HepG2 (cell line): ENCODE results near the gene COA3. TPM values are rescaled to one million over a fixed set of nuclear protein-coding genes. Genes with fewer than 3 reads are reported as not detected.

Source experiments
- CBFB ChIP-seq: sonication (generic); formaldehyde crosslinking; IDR thresholded peaks from 2 replicates; pipeline ENCODE4 v1.4.0; 2020; ENCODE audit warnings: missing genetic modification reagents
- ELF3 ChIP-seq: IDR thresholded peaks from 2 replicates; pipeline ENCODE4 v1.6.1; 2016; ENCODE audit warnings: missing genetic modification reagents, missing compliant biosample characterization
- ETV5 ChIP-seq: IDR thresholded peaks from 2 replicates; pipeline ENCODE4 v1.6.1; 2018; ENCODE audit warnings: missing biosample characterization, missing genetic modification reagents, inconsistent platforms, borderline replicate concordance
- ETV6 ChIP-seq: sonication (generic); formaldehyde crosslinking; conservative IDR thresholded peaks from 2 replicates; pipeline ENCODE4 v1.4.0; 2020; ENCODE audit warnings: missing genetic modification reagents
- FOXK1 ChIP-seq: sonication (generic); formaldehyde crosslinking; IDR thresholded peaks from 2 replicates; pipeline ENCODE4 v1.4.0; 2020; ENCODE audit warnings: low read depth, missing genetic modification reagents, borderline replicate concordance
- GATAD1 ChIP-seq: IDR thresholded peaks from 2 replicates; pipeline ENCODE4 v1.6.1; 2016; ENCODE audit warnings: missing genetic modification reagents, missing compliant biosample characterization
- GRHL1 ChIP-seq: sonication (generic); formaldehyde crosslinking; conservative IDR thresholded peaks from 2 replicates; pipeline ENCODE4 v1.8.0; 2022; ENCODE audit warnings: missing genetic modification reagents
- HNF4A ChIP-seq: sonication (generic); formaldehyde crosslinking; IDR thresholded peaks from 2 replicates; pipeline ENCODE4 v1.4.0; 2020; ENCODE audit warnings: missing genetic modification reagents
- KDM3A ChIP-seq: IDR thresholded peaks from 2 replicates; pipeline ENCODE4 v1.6.1; 2018; ENCODE audit warnings: low read depth, missing compliant biosample characterization
- LCORL ChIP-seq, 2 experiments: fragments of 450-650 bp in 1 of 2; sonication (generic) in 1 of 2; formaldehyde crosslinking in 1 of 2; IDR thresholded peaks; 2 replicates each; pipeline versions ENCODE4 v1.5.0 to v1.6.1; 2017 to 2020; ENCODE audit warnings: antibody characterized with exemption in 1 of 2, missing genetic modification reagents in 1 of 2
- MAF1 ChIP-seq: sonication (generic); formaldehyde crosslinking; IDR thresholded peaks from 2 replicates; pipeline ENCODE4 v1.5.0; 2020; ENCODE audit warnings: missing genetic modification reagents, borderline replicate concordance
- MZF1 ChIP-seq: sonication (generic); formaldehyde crosslinking; IDR thresholded peaks from 2 replicates; pipeline ENCODE4 v1.8.1; 2023; ENCODE audit warnings: mild to moderate bottlenecking, missing genetic modification reagents, borderline replicate concordance
- NFIB ChIP-seq: sonication (generic); formaldehyde crosslinking; IDR thresholded peaks from 2 replicates; pipeline ENCODE4 v1.9.0; 2021; ENCODE audit warnings: missing genetic modification reagents, mild to moderate bottlenecking, borderline replicate concordance
- RCOR2 ChIP-seq: IDR thresholded peaks from 2 replicates; pipeline ENCODE4 v1.6.1; 2016; ENCODE audit warnings: missing biosample characterization, missing genetic modification reagents
- RFX3 ChIP-seq: IDR thresholded peaks from 2 replicates; pipeline ENCODE4 v1.6.1; 2016; ENCODE audit warnings: missing biosample characterization, missing genetic modification reagents
- SMC3 ChIP-seq: IDR thresholded peaks from 2 replicates; pipeline ENCODE4 v1.6.1; 2011; ENCODE audit warnings: low read length, improper control_type of control experiment
- STAT5B ChIP-seq: sonication (generic); formaldehyde crosslinking; IDR thresholded peaks from 2 replicates; pipeline ENCODE4 v1.4.0; 2020; ENCODE audit warnings: missing genetic modification reagents
- TCF7L2 ChIP-seq: IDR thresholded peaks from 2 replicates; pipeline ENCODE4 v1.6.1; 2011; ENCODE audit warnings: mild to moderate bottlenecking, low read depth, low read length, moderate library complexity
- THAP11 ChIP-seq: IDR thresholded peaks from 2 replicates; pipeline ENCODE4 v1.6.1; 2016; ENCODE audit warnings: missing biosample characterization, missing genetic modification reagents
- ZFY ChIP-seq: sonication (generic); formaldehyde crosslinking; IDR thresholded peaks from 2 replicates; pipeline ENCODE4 v1.4.0; 2020; ENCODE audit warnings: missing genetic modification reagents
- ZKSCAN8 ChIP-seq: IDR thresholded peaks from 2 replicates; pipeline ENCODE4 v1.6.1; 2016; ENCODE audit warnings: borderline replicate concordance, missing genetic modification reagents, missing compliant biosample characterization
- ZMAT3 ChIP-seq: sonication (generic); formaldehyde crosslinking; conservative IDR thresholded peaks from 2 replicates; pipeline ENCODE4 v1.7.0; 2021; ENCODE audit warnings: missing genetic modification reagents
- ZNF225 ChIP-seq: sonication (generic); formaldehyde crosslinking; IDR thresholded peaks from 2 replicates; pipeline ENCODE4 v1.4.0; 2020; ENCODE audit warnings: mild to moderate bottlenecking, missing genetic modification reagents
- ZNF549 ChIP-seq: sonication (generic); formaldehyde crosslinking; IDR thresholded peaks from 2 replicates; pipeline ENCODE4 v1.5.0; 2020; ENCODE audit warnings: missing genetic modification reagents
- ZNF570 ChIP-seq: sonication (generic); formaldehyde crosslinking; IDR thresholded peaks from 2 replicates; pipeline ENCODE4 v1.4.0; 2020; ENCODE audit warnings: mild to moderate bottlenecking, missing genetic modification reagents, borderline replicate concordance
- ZNF597 ChIP-seq: sonication (generic); formaldehyde crosslinking; IDR thresholded peaks from 2 replicates; pipeline ENCODE4 v1.5.0; 2020; ENCODE audit warnings: missing genetic modification reagents
- ZNF605 ChIP-seq: sonication (generic); formaldehyde crosslinking; IDR thresholded peaks from 2 replicates; pipeline ENCODE4 v1.8.0; 2022; ENCODE audit warnings: mild to moderate bottlenecking, missing genetic modification reagents
- ZNF674 ChIP-seq: sonication (generic); formaldehyde crosslinking; IDR thresholded peaks from 2 replicates; pipeline ENCODE4 v1.5.0; 2020; ENCODE audit warnings: low read depth, mild to moderate bottlenecking, missing genetic modification reagents
- polyA plus RNA-seq, 8 experiments: library from polyadenylated mRNA; depleted of rRNA in 3 of 8; stranded (reverse) in 7 of 8; unstranded in 1 of 8; fragments of >200 nt; fragmentation: Illumina TruSeq in 4 of 8; extraction: Trizol in 4 of 8; gene quantifications; 2 replicates each; pipeline versions ENCODE4 v1.2.1 to v1.2.3, GENCODE V29; 2011 to 2016; ENCODE audit warnings: low read depth in 4 of 8, missing spikeins in 1 of 8, mixed read lengths in 1 of 8; ENCODE audit not compliant: insufficient read depth in 1 of 8
- total RNA-seq, 5 experiments: library from RNA; depleted of rRNA; stranded (reverse); fragments of >200 nt; fragmentation: Illumina TruSeq; extraction: Trizol; gene quantifications; 2 replicates each; pipeline ENCODE4 v1.2.3, GENCODE V29; 2016; ENCODE audit warnings: low read depth in 1 of 5
- TF ChIP-seq, protein P1 (sequence below), 2 experiments: sonication (generic) in 1 of 2; formaldehyde crosslinking in 1 of 2; IDR thresholded peaks; 2 replicates each; pipeline versions ENCODE4 v1.5.1 to v1.6.1; 2011 to 2020; ENCODE audit warnings: borderline replicate concordance in 1 of 2, low read depth in 1 of 2, low read length in 1 of 2, mild to moderate bottlenecking in 1 of 2, missing genetic modification reagents in 1 of 2, moderate library complexity in 1 of 2

COA3 gene
- total and polyA plus RNA-seq, 2 of the 13 experiments (the other 11 are each of a cell fraction or from before 2014, with no cell fraction given): 133 to 202 TPM

DNA sequence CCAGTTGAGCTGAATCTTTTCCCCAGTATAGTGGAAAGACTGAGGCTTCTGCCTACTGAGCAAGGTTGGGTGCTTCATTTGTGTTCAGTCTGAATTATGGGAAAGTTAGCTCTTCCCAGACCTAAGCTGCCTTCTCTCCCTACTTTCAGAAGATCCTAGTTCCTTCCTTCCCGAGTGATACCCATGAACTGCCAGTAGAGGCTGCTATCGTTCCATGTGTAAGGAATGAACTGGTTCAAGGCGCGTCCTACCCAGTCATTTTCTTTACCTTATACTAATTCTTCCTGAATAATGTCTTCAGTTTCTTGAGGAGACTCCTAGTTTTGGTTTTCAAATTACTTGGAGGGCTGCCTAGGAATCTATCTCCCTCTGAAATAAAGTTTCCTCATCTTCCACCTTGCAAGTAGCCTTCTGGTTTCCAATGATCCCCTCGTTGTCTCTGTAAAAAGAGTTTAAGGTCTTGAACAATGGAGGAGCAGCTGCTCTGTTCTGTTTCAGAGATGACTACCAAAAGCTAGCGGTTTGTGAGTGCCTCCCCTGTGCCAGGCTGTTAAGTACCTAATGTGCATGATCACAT, 44.9 kb upstream of the COA3 start (continued):
- TF ChIP-seq MZF1 (CRISPR knock-in tag) (no peak), ZNF570 (CRISPR knock-in tag) (no peak), FOXK1 (CRISPR knock-in tag) (no peak), GATAD1 (CRISPR knock-in tag) (no peak; the same call in 1 of the 2 replicates), SMC3 (peak; percentile 100), ELF3 (peak; percentile 57), ZNF674 (CRISPR knock-in tag) (no peak), ZNF597 (CRISPR knock-in tag) (no peak), ZFY (CRISPR knock-in tag) (no peak), ZMAT3 (CRISPR knock-in tag) (no peak), MAF1 (CRISPR knock-in tag) (no peak), THAP11 (CRISPR knock-in tag) (peak; percentile 54), TCF7L2 (no peak), LCORL (IDR thresholded peaks at IDR 0.05) (no peak), LCORL (CRISPR knock-in tag; IDR thresholded peaks at IDR 0.05) (0 out of 2 replicates have a peak, but pooled peaks have one; percentile 34), NFIB (no peak), ZNF225 (CRISPR knock-in tag) (no peak), ETV5 (CRISPR knock-in tag) (no peak), HNF4A (CRISPR knock-in tag) (no peak), RCOR2 (0 out of 2 replicates have a peak, but pooled peaks have one; percentile 47), ZNF549 (no peak), CBFB (no peak), ZNF605 (no peak), STAT5B (no peak), GRHL1 (CRISPR knock-in tag) (no peak), RFX3 (CRISPR knock-in tag) (no peak), ETV6 (CRISPR knock-in tag) (no peak), KDM3A (CRISPR knock-in tag) (peak; percentile 74), ZKSCAN8 (CRISPR knock-in tag) (no peak)
- TF ChIP-seq, protein P1, sequence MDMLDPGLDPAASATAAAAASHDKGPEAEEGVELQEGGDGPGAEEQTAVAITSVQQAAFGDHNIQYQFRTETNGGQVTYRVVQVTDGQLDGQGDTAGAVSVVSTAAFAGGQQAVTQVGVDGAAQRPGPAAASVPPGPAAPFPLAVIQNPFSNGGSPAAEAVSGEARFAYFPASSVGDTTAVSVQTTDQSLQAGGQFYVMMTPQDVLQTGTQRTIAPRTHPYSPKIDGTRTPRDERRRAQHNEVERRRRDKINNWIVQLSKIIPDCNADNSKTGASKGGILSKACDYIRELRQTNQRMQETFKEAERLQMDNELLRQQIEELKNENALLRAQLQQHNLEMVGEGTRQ (IDR thresholded peaks at IDR 0.05; ENCODE audit: low read depth, low read length): no peak
- TF ChIP-seq, protein P1 (CRISPR knock-in tag; IDR thresholded peaks at IDR 0.05; ENCODE audit: borderline replicate concordance): no peak
